HG02840 (cell line): ENCODE results near the gene ACAD11.
A peak's percentile ranks its signal among the peaks of the same experiment; 100 is the strongest.
"Not testable (repeated sequence)": the region's sequence is repeated elsewhere in the genome, so short reads cannot be mapped to it uniquely, and the experiment has no call there.

Source experiments
- ATAC-seq: cut with Tn5 transposase; IDR thresholded peaks from one replicate; pipeline ENCODE4 v1.9.1; 2021; ENCODE audit warnings: mild to moderate bottlenecking, moderate library complexity, moderate number of reproducible peaks; ENCODE audit not compliant: unreplicated experiment, low FRiP score

Gene ACAD11

GRCh38 chr3:132561003-132561402, 98.6 kb downstream of the ACAD11 start:
- ATAC-seq = no peak

DNA sequence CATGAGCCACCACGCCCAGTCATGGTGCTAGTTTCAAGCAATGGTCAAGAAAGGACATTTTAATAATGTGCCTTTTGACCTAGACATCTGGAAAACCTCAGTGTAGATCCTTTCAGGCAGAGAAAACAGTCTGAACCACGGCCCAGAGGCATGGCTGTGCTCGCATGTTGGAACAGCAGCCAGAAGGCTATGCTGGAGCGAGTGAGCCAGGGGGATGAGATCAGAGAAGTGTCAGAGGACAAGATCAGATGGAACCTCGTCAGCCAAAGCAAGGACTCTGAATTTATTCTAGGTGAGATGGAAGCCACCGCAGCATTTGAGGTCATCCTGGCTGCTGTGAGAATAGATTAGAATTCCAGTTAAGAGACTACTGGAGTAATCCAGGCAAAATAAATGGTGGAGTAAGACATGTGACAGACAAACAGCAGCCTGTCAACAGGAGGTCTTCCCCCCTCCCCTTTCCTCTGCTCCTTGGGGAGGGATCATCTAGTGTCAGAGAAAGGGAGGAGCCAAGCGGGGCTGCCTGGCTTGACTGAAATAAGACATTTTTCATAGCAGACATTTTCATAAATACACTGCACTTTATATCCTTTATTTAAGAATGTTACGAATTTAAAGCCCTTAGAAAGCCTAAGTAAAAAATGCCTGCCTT, 103.0 kb downstream of the ACAD11 start:
- ATAC-seq = no peak

GRCh38 chr3:132556036-132556386, 103.6 kb downstream of the ACAD11 start:
- ATAC-seq = not testable (repeated sequence)

DNA sequence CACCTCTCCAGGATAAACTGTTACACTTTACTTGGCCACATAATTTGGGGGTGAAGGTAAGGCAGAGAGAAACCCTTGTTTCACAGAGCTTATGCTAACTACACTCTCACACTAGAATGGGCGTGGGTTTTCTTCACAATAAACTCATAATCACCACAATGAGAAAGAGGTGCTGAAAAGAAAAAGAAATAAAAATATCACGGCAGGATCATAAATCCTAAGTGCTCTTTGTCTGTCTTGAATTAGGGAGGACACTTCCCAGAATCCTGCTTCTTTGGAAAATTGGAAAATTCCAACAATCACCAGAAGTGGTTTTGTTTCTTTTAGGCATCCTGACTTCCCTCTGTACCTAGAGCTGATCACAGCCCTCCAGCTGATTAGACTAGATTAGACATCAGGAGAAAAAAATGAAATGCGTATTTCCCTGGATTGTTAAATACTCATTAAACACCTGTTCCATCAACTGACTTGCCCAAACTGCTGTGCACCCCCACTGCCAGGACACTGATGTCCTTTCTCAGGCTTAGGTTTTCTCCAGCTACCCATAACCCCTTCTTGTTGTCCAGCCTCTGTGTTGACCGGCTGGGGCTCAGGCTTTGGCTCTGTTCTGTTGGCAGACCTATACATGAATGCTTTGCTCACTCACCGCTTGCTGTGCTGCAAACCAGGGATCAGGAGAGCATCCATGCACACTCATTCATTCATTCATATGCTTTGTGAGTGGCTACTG, 104.1 kb downstream of the ACAD11 start:
- ATAC-seq = no peak

DNA sequence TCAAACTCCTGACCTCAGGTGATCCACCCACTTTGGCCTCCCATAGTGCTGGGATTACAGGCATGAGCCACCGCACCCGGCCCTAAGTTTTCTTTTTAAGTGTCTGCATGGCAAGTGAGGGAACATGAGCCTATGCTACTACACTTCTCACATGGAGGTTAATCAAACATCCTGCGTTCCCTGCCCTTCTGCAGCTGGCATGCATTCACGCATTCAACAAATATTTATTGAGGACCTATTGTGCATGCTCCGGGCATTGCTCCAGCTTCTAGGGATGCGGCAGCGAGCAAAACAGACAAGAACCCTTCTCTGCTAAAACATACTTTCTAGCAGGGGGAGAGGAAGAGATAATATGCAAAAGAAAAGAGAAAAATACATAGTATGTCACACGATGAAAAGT, 105.2 kb downstream of the ACAD11 start:
- no peak for ATAC-seq

DNA sequence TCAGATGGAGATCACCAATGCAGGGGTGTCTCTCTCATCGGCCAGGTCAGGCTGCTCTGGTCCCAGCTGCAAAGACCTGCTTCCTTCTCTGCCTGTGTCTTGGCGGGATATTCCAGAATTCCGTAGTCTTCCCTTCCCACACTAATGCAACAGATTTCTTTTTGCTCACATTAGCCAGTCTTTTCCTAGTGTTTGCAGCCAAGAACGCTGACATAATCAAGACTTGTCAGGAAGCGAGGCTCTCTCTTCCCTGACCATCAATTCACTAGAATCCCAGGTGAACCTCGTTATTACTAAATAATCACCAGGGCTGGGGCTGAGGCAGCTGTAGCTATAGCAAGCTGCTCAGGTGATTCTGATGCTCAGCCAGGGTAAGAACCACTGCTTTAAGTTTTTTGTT, 105.8 kb downstream of the ACAD11 start:
- ATAC-seq = no peak

DNA sequence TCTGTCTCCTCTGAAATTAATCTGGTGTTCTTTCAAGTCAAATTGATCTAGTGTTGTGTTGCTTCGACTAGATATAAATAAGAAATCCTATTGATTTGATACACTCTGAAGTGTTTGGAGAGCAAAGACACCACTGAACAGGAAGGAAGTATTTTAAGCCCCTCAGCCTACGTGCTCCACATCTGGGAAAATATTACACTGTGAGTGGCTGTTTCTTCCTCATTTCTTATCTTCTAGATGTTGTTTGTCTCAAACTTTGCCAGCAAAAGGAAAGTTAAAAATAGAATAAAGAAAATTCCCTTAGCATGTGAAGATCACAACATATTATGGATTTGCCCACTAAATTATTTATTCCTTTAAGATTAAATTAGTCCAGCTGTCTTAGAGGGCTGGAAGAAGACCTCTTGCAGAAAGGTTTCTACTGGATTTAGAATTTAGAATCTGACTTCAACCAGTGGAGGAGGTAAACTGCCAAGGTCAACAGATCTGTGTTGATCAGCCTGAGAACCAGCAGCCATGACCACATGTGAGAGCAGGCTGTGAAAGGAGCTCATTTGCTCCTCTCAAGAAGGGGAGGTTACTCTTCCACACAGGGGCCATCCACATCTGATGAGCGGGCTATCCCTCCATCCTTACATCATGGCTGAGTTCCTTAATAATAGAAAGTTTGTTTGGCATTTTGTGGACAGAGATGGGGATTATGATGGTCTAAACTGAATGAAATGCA, 108.9 kb downstream of the ACAD11 start:
- ATAC-seq = no peak

DNA sequence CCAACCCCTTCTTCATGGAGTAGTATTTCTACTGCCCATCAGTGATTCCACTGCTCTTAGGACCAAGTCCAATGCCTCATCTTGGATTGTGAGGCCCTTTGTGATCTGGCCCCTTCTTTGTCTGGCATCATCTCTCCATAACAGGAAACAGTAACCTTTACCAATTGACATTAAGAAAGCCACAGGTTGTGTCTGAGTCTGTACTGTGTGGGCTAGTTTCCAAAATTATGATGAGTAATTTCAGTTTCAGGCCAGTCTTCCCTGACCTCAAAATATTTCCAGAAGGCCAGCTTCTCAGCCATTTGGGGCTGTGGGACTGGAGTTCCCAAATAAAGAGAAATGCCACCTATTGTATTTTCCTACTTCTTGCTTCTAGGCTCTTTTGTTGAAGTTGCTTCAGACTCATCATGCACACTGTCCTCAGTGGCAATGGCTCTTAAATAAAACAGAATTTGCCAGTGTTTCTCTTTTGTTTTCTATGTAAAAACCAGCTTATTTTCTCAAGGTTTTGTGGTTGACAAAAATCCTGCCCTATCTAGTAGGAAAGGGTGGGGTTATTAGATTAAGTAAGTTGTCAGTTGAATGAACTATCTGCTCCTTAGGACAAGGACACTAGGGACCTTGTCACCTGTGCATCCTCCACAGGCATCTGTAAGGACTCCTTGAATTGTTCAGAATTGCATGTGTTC, 109.6 kb downstream of the ACAD11 start:
- ATAC-seq = peak; percentile 72

- no peak for ATAC-seq
Observed at GRCh38 chr3:132549169-132549568, 110.4 kb downstream of the ACAD11 start.

DNA sequence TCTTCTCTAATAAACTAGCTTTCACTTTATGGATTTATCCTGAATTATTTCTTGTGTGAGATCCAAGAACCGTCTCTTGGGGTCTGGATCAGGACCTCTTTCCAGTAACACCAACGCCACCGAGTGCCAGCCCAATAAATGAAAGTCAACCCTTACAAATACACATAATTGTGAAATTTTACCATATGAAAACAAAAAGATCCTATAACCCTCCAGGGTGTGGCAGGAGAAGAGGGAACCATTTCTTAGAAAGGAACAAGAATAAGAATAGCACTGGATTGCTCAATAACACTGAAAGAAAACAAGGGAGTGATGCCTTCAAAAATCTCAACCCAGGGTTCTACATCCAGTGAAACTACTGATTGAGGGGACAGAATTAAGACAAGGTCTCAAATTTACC, 114.1 kb downstream of the ACAD11 start:
- no peak for ATAC-seq

GRCh38 chr3:132544130-132544529, 115.5 kb downstream of the ACAD11 start:
- ATAC-seq = no peak

- no peak for ATAC-seq
Observed at GRCh38 chr3:132543011-132543739, 116.4 kb downstream of the ACAD11 start.

DNA sequence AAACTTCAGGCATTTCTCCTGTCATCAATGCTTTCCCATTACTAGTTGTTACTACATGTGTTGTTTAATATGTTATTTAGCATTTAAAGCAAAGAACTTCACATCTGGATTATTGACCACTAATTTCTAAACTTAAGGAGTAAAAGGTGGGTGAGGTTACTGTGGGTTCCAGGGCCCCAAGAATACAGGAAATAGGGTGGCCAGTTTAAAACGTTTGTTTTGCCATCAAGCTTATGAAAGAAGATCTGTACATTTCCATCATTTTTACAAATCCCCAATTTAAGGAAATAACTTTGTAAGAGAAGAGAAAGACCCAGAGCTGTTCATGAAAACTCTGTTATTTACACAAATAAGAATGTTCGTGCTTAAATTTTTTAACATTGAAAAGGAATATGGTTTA, 117.0 kb downstream of the ACAD11 start:
- ATAC-seq = no peak

GRCh38 chr3:132539681-132540080, 119.9 kb downstream of the ACAD11 start:
- ATAC-seq = no peak

GRCh38 chr3:132538072-132538471, 121.5 kb downstream of the ACAD11 start:
- no peak for ATAC-seq

DNA sequence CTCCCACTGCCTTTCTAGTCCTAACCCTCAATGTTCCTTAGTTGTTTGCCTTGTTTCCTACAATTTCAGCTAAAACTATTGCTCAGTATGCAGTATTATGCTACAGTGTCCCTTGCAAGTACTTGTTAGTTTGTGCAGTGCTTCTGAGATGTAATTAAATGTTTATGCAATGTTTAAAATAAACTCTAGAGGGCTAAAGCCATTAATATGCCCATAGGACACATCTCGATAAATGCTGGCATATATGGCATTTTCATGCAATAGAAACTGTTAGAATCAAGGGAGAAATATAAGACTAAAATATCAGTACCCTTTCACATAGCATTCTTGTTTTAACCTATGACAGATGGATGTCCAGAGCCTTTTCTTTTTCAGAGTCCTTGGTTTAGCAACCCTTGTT, 122.3 kb downstream of the ACAD11 start:
- no peak for ATAC-seq

GRCh38 chr3:132536442-132537153, 123.0 kb downstream of the ACAD11 start:
- no peak for ATAC-seq

GRCh38 chr3:132535575-132536441, 123.8 kb downstream of the ACAD11 start:
- no peak for ATAC-seq

DNA sequence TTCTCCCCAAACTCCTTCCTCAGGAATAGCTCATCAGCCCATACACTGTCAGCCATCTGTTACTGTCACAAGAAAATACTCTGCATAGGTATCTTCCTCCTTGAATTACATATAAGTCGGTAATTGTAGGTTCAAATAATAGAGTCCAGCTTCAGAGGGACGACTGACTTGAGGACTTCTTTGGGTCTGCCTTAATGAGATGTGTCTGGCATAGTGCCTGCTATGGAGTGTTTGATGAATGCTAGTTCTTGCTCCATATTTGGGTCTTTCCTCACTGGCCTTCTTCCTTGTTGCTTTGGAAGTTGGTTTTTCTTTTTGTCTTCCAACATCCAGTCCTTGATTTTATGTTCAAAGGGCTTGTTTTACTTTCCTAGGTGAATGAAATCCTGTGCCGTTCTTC, 129.0 kb downstream of the ACAD11 start:
- ATAC-seq = no peak
